Activated naive CD4-positive, alpha-beta T cell treated with anti-CD3 and anti-CD28 coated beads, Interleukin-2, amount 50 U/mL, for 16 hours (primary cell): ENCODE measurements around the gene CNIH3.
"Not testable (repeated sequence)": the region's sequence is repeated elsewhere in the genome, so short reads cannot be mapped to it uniquely, and the experiment has no call there.

ENCODE experiments used
- DNase-seq: peaks from one replicate; pipeline ENCODE4 v3.0.0-alpha.2; 2020

Gene CNIH3

GRCh38 chr1:224691148-224691925 lies 75.2 kb downstream of the CNIH3 start:
- DNase-seq, result no peak

- DNase-seq, result no peak
Observed at GRCh38 chr1:224694969-224695368, 78.9 kb downstream of the CNIH3 start.

GRCh38 chr1:224696021-224696420 lies 79.9 kb downstream of the CNIH3 start:
- DNase-seq, result no peak

GRCh38 chr1:224696891-224697765 lies 81.0 kb downstream of the CNIH3 start:
- no peak for DNase-seq

GRCh38 chr1:224698015-224698451 lies 81.9 kb downstream of the CNIH3 start:
- DNase-seq, result no peak

GRCh38 chr1:224700918-224701531 lies 84.9 kb downstream of the CNIH3 start:
- no peak for DNase-seq

GRCh38 chr1:224703702-224704101 lies 87.6 kb downstream of the CNIH3 start:
- DNase-seq, result no peak

GRCh38 chr1:224704107-224704735 lies 88.1 kb downstream of the CNIH3 start:
- no peak for DNase-seq

GRCh38 chr1:224705578-224705977 lies 89.5 kb downstream of the CNIH3 start:
- no peak for DNase-seq

GRCh38 chr1:224707843-224708725 lies 92.0 kb downstream of the CNIH3 start:
- DNase-seq, result no peak

GRCh38 chr1:224710196-224710595 lies 94.1 kb downstream of the CNIH3 start:
- no peak for DNase-seq

- not testable (repeated sequence) for DNase-seq
Observed at GRCh38 chr1:224711231-224711756, 95.2 kb downstream of the CNIH3 start.

- DNase-seq, result no peak
Observed at GRCh38 chr1:224711876-224712275, 95.8 kb downstream of the CNIH3 start.

- no peak for DNase-seq
Observed at GRCh38 chr1:224713228-224713627, 97.1 kb downstream of the CNIH3 start.

- DNase-seq, result no peak
Observed at GRCh38 chr1:224714553-224714952, 98.4 kb downstream of the CNIH3 start.

- DNase-seq, result no peak
Observed at GRCh38 chr1:224718470-224719053, 102.4 kb downstream of the CNIH3 start.

GRCh38 chr1:224719716-224720115 lies 103.6 kb downstream of the CNIH3 start:
- no peak for DNase-seq

GRCh38 chr1:224720216-224720615 lies 104.1 kb downstream of the CNIH3 start:
- DNase-seq, result no peak

GRCh38 chr1:224721000-224721399 lies 104.9 kb downstream of the CNIH3 start:
- no peak for DNase-seq

GRCh38 chr1:224722838-224723237 lies 106.7 kb downstream of the CNIH3 start:
- no peak for DNase-seq

- no peak for DNase-seq
Observed at GRCh38 chr1:224724566-224724965, 108.4 kb downstream of the CNIH3 start.
